HepG2 (cell line): ENCODE data around the gene SIGLEC1. TPM values are rescaled to one million over a fixed set of nuclear protein-coding genes. Genes with fewer than 3 reads are reported as not detected.

ENCODE experiments used
- BHLHE40 ChIP-seq: IDR thresholded peaks from 2 replicates; pipeline ENCODE4 v1.6.1; 2011; ENCODE audit warnings: low read length, improper control_type of control experiment
- HES4 ChIP-seq: sonication (generic); formaldehyde crosslinking; IDR thresholded peaks from 2 replicates; pipeline ENCODE4 v1.9.0; 2021; ENCODE audit warnings: mild to moderate bottlenecking, missing genetic modification reagents, borderline replicate concordance
- HNF4G ChIP-seq, 2 experiments: sonication (generic) in 1 of 2; formaldehyde crosslinking in 1 of 2; IDR thresholded peaks; 2 replicates each; pipeline versions ENCODE4 v1.4.0 to v1.6.1; 2011 to 2020; ENCODE audit warnings: borderline replicate concordance in 2 of 2, low read depth in 2 of 2, mild to moderate bottlenecking in 2 of 2, low read length in 1 of 2, missing genetic modification reagents in 1 of 2, moderate library complexity in 1 of 2
- MAZ ChIP-seq, 2 experiments: sonication (generic) in 1 of 2; formaldehyde crosslinking in 1 of 2; IDR thresholded peaks; 2 replicates each; pipeline versions ENCODE4 v1.5.0 to v1.6.1; 2012 to 2020; ENCODE audit warnings: low read depth in 2 of 2, mild to moderate bottlenecking in 2 of 2, borderline replicate concordance in 1 of 2, improper control_type of control experiment in 1 of 2, low read length in 1 of 2, missing genetic modification reagents in 1 of 2, moderate library complexity in 1 of 2
- PBX2 ChIP-seq: IDR thresholded peaks from 2 replicates; pipeline ENCODE4 v1.6.1; 2016; ENCODE audit warnings: control low read depth
- TEAD3 ChIP-seq: optimal IDR thresholded peaks from 2 replicates; pipeline ENCODE3; 2016; ENCODE audit warnings: borderline replicate concordance
- TFE3 ChIP-seq: IDR thresholded peaks from 2 replicates; pipeline ENCODE4 v1.6.1; 2016
- ZNF383 ChIP-seq: sonication (generic); formaldehyde crosslinking; IDR thresholded peaks from 2 replicates; pipeline ENCODE4 v1.4.0; 2020; ENCODE audit warnings: missing genetic modification reagents, mild to moderate bottlenecking, borderline replicate concordance
- ZNF407 ChIP-seq: sonication (generic); formaldehyde crosslinking; IDR thresholded peaks from one replicate; pipeline ENCODE4 v1.5.1; 2020; ENCODE audit warnings: mild to moderate bottlenecking, missing genetic modification reagents; ENCODE audit errors: not compliant biosample characterization
- ZNF513 ChIP-seq: sonication (generic); formaldehyde crosslinking; conservative IDR thresholded peaks from 2 replicates; pipeline ENCODE4 v1.5.0; 2020; ENCODE audit warnings: missing genetic modification reagents
- ZNF550 ChIP-seq: sonication (generic); formaldehyde crosslinking; IDR thresholded peaks from 2 replicates; pipeline ENCODE4 v1.4.0; 2020; ENCODE audit warnings: mild to moderate bottlenecking, missing genetic modification reagents, borderline replicate concordance
- ZNF891 ChIP-seq: sonication (generic); formaldehyde crosslinking; IDR thresholded peaks from 2 replicates; pipeline ENCODE4 v1.5.0; 2020; ENCODE audit warnings: mild to moderate bottlenecking, missing genetic modification reagents
- ZSCAN31 ChIP-seq: sonication (generic); formaldehyde crosslinking; IDR thresholded peaks from 2 replicates; pipeline ENCODE4 v1.5.0; 2020; ENCODE audit warnings: low read depth, mild to moderate bottlenecking, missing genetic modification reagents
- ZZZ3 ChIP-seq: sonication (generic); formaldehyde crosslinking; IDR thresholded peaks from 2 replicates; pipeline ENCODE4 v1.4.0; 2020; ENCODE audit warnings: missing genetic modification reagents, mild to moderate bottlenecking, borderline replicate concordance
- polyA plus RNA-seq, 8 experiments: library from polyadenylated mRNA; depleted of rRNA in 3 of 8; stranded (reverse) in 7 of 8; unstranded in 1 of 8; fragments of >200 nt; fragmentation: Illumina TruSeq in 4 of 8; extraction: Trizol in 4 of 8; gene quantifications; 2 replicates each; pipeline versions ENCODE4 v1.2.1 to v1.2.3, GENCODE V29; 2011 to 2016; ENCODE audit warnings: low read depth in 4 of 8, missing spikeins in 1 of 8, mixed read lengths in 1 of 8; ENCODE audit not compliant: insufficient read depth in 1 of 8
- total RNA-seq, 5 experiments: library from RNA; depleted of rRNA; stranded (reverse); fragments of >200 nt; fragmentation: Illumina TruSeq; extraction: Trizol; gene quantifications; 2 replicates each; pipeline ENCODE4 v1.2.3, GENCODE V29; 2016; ENCODE audit warnings: low read depth in 1 of 5

Gene SIGLEC1
- total and polyA plus RNA-seq, 2 of the 13 experiments (the other 11 are each of a cell fraction or from before 2014, with no cell fraction given): 0.01 TPM; not detected in 1

- TF ChIP-seq ZNF513: no peak
- no peak for TF ChIP-seq PBX2
- TF ChIP-seq HNF4G (IDR thresholded peaks at IDR 0.05; ENCODE audit: borderline replicate concordance, low read depth, low read length): no peak
- no peak for TF ChIP-seq HNF4G (CRISPR knock-in tag; IDR thresholded peaks at IDR 0.05; ENCODE audit: borderline replicate concordance, low read depth)
- no peak for TF ChIP-seq ZNF891 (CRISPR knock-in tag)
- TF ChIP-seq BHLHE40: 0 out of 2 replicates have a peak, but pooled peaks have one; percentile 22
- no peak for TF ChIP-seq MAZ (IDR thresholded peaks at IDR 0.05; ENCODE audit: borderline replicate concordance, low read depth, low read length)
- no peak for TF ChIP-seq MAZ (CRISPR knock-in tag; IDR thresholded peaks at IDR 0.05; ENCODE audit: low read depth)
- no peak for TF ChIP-seq TFE3
- TF ChIP-seq ZZZ3: no peak
- 0 out of 2 replicates have a peak, but pooled peaks have one; percentile 21 for TF ChIP-seq ZSCAN31 (CRISPR knock-in tag)
- 0 out of 2 replicates have a peak, but pooled peaks have one; percentile 15 for TF ChIP-seq HES4 (CRISPR knock-in tag)
- TF ChIP-seq ZNF550 (CRISPR knock-in tag): no peak
- no peak for TF ChIP-seq ZNF383 (CRISPR knock-in tag)
- TF ChIP-seq TEAD3 (CRISPR knock-in tag): no peak
- TF ChIP-seq ZNF407: no peak
Observed at GRCh38 chr20:3744806-3745685, 32.6 kb upstream of the SIGLEC1 start (continued).
